ENCODE data around the gene NPHP1.
"Not testable (repeated sequence)": the region's sequence is repeated elsewhere in the genome, so short reads cannot be mapped to it uniquely, and the experiment has no call there.

The NPHP1 gene

GRCh38 chr2:110126086-110126773 lies 78.6 kb downstream of the NPHP1 start:
- no peak for DNase-seq

- peak; percentile 64 for DNase-seq
Observed at GRCh38 chr2:110124939-110125691, 79.7 kb downstream of the NPHP1 start.

- no peak for DNase-seq
Observed at GRCh38 chr2:110124038-110124825, 80.6 kb downstream of the NPHP1 start.

GRCh38 chr2:110121592-110121991 lies 83.2 kb downstream of the NPHP1 start:
- no peak for DNase-seq

GRCh38 chr2:110121052-110121334 lies 83.8 kb downstream of the NPHP1 start:
- DNase-seq = no peak

- no peak for DNase-seq
Observed at GRCh38 chr2:110120171-110121051, 84.4 kb downstream of the NPHP1 start.

GRCh38 chr2:110116033-110116710 lies 88.6 kb downstream of the NPHP1 start:
- peak; percentile 45 for DNase-seq

- DNase-seq = no peak
Observed at GRCh38 chr2:110115291-110116032, 89.4 kb downstream of the NPHP1 start, which contains the start of gene MALL. Gene MALL (minus strand): TSS chr2:110115822. CDS start chr2:110115792, 30 bp downstream.

GRCh38 chr2:110114831-110115255 lies 90.0 kb downstream of the NPHP1 start:
- no peak for DNase-seq

- DNase-seq = no peak
Observed at GRCh38 chr2:110113961-110114591, 90.7 kb downstream of the NPHP1 start.

- DNase-seq = not testable (repeated sequence)
Observed at GRCh38 chr2:110108291-110108690, 96.5 kb downstream of the NPHP1 start.

GRCh38 chr2:110107092-110108079 lies 97.4 kb downstream of the NPHP1 start:
- no peak for DNase-seq

- DNase-seq = peak; percentile 52
Observed at GRCh38 chr2:110106642-110107041, 98.2 kb downstream of the NPHP1 start.

GRCh38 chr2:110105608-110106467 lies 99.0 kb downstream of the NPHP1 start:
- peak; percentile 62 for DNase-seq

GRCh38 chr2:110105183-110105582 lies 99.6 kb downstream of the NPHP1 start:
- no peak for DNase-seq

GRCh38 chr2:110104025-110104771 lies 100.6 kb downstream of the NPHP1 start:
- DNase-seq = no peak

All from fibroblast of skin of abdomen (primary cell).